ENCODE measurements around the gene FOSL1.

Gene FOSL1

DNA sequence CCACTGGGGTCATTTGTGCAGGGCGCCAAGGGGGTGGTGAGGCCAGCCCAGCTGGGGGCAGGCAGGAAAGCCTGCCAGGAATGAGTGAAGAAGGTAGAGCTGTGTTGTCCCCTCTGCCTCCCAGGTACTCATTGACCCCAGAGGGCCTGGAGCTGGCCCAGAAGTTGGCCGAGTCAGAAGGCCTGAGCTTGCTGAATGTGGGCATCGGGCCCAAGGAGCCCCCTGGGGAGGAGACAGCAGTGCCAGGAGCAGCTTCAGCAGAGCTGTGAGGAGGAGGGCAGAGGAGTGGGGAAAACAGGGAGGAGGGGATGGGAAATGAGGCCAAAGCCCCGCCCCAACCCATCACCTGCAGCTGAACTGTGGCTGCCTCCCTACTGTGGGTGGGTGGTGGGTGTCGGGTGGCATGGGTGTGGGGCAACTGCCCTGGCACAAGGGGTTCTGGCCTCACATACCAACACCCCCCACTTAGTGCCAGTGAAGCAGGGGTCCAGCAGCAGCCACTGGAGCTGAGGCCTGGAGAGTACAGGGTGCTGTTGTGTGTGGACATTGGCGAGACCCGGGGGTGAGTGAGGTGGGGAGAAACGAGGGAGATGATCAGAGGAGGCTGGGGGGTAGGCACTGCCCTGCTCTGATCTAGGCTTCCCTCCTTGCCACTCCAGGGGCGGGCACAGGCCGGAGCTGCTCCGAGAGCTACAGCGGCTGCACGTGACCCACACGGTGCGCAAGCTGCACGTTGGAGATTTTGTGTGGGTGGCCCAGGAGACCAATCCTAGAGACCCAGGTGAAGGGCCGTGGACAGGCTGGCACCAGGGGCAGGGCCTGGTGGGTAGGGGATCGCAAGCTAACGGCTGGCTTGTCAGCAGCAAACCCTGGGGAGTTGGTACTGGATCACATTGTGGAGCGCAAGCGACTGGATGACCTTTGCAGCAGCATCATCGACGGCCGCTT, 37.0 kb downstream of the FOSL1 start:
- no peak for DNase-seq

DNA sequence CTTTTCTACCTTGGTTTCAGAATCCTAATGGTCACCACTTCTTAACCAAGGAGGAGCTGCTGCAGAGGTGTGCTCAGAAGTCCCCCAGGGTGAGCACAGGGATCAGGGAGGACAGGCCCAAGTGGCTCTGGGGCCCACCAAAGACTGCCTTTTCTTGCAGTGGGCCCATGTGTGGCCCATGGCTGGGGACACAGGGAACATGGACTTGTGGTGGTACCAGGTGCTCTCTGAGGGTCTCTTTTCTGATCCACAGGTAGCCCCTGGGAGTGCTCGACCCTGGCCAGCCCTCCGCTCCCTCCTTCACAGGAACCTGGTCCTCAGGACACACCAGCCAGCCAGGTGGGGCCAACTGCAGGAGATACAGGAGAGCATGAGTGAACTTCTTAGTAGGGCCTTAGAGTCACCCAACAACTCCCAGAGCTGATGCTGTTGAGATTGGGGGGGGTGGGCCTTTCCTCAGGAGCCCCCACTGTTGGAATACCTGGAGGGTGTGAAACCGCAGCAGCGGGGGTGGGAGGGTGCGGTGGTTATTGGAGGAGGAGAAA, 37.9 kb downstream of the FOSL1 start:
- DNase-seq: no peak

DNA sequence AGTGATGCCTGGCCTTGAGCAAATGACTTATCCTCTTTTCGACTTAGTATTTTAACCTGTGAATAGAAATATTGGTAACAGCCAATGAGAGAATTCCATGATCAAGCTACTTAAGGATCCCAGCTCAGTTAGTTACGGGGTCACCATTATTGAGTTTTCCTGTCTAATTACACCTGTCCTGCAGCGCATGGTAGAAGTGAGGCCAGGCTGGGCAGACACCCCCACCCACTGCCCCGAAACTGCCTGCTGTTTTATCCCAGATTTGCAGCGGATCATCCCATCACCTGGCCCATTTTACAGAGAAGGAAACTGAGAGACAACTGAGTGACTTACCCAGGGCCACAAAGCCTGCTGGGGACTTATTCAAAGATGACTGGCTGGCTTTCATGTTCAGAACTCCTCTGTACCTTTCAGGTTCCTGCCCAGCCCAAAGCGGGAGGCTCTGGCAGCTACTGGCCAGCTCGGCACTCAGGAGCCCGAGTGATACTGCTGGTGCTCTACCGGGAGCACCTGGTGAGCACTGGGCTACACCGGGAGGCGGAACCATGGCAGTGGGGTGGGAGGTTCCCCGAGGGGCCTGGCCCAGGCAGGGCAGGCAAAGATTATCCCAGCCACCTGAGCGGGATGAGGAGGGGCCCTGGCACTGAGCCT, 38.5 kb downstream of the FOSL1 start:
- peak in 1 of 2 experiments; percentile 5 for DNase-seq

DNA sequence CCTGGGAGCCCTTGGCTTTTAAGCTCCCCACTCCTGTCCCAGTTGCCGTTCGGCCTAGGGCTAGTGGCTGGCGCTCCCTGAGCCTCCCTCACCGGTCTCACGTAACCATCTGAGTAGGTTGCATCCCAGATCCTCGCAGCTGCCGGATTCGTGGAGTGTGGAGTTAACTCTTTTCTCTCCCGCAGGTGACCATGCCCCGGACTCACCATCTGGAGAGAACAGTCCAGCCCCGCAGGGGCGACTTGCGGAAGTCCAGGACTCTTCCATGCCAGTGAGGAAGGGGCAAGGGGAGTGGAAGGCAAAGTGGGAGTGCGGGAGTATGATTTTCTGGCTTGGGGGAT, 39.1 kb downstream of the FOSL1 start:
- no peak for DNase-seq

- peak; percentile 96 to 97 for DNase-seq
Observed at GRCh38 chr11:65860278-65861164, 39.7 kb downstream of the FOSL1 start, which contains the start of gene MUS81. TSS of gene MUS81 (plus strand) at chr11:65860433. CDS start at chr11:65860754, 321 bp downstream.

DNA sequence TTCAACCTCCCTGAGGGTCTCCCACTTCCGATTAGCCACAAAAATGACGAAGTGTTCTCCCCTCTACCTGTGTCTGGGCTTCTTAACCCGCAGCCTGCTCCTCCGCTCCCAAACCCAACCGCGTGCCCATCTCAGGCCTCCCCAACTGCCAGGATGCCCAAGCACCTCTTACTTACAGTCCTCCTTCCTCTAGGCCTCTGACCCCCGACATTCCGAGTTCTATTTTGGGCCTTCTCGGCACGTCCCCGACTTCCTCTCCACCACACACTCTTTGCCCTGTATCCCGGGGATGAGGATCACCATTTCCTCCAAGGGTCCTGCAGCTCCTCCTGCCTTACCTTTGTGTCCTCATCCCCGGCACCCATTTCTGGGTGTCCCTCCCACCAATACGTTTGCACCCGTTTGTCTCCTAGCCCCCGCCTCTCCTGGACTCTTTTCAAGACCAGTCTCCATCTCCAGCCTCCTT, 40.3 kb downstream of the FOSL1 start:
- peak; percentile 61 to 64 for DNase-seq

- DNase-seq: peak; percentile 99
Observed at GRCh38 chr11:65859095-65859811, 40.9 kb downstream of the FOSL1 start.

GRCh38 chr11:65858681-65859087, 41.5 kb downstream of the FOSL1 start:
- DNase-seq: no peak

DNA sequence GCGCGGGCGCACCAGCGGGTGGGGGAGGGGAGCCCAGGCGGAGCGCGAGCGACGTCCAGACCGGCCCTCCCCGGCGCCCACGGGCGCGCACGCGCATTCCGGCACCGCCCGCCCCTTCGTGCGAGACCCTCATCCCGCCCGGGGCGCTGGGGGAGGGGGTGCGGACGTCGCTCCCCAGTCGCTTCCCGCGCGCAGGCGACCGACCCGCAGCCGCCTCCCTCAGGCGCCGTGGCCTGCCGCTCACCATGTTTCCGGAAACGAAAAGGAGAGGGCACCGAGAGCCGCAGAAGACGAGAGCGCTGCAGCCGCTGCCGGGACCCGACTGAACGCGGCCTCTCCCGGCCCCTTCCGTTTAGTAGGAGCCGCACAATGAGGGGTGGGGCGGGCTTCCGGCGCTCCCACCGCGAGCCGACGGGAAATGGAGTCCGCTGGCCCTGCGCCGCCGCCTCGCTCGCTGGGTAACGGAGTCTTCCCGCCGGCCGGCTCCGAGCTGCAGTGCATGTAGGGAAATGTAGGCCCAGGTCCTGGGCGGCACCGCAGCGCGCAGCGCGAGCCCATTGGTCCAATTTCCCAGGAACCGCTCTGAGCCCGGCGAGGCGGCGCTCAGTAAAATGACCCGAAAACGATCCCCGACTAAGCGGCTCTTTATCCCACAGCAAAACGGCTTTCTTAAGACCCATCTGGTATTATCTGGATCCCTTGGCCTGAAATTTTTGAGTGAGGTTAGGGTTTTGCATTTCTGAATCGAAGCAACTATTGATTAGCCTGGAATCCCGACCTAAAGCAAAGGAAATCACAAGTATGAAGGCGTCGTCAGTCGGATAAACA, 42.1 kb downstream of the FOSL1 start, which contains the start of gene CFL1:
Gene CFL1, minus strand, starts transcription at position 328 of the 828 bp plus-strand sequence. Its CDS starts 81 bp downstream, at position 247.
- peak; percentile 97 to 98 for DNase-seq

DNA sequence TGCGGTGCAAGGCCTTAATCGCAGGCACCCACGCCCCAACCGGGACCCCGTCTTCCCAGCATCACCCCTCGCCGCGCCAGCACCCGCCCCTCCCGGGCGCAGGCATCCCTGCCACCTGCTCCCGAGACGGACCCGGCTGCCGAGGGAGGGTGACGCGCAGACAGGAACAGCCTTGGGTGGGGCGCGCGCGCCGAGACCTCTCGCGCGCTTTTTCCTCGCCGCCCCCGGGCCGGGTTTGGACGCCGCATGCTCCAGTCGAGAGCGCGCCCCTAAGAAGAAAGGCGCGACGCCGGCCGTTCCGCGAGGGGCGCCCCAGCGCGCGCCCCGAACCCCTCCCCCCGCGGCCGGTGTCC, 42.7 kb downstream of the FOSL1 start:
- peak; percentile 62 for DNase-seq

DNA sequence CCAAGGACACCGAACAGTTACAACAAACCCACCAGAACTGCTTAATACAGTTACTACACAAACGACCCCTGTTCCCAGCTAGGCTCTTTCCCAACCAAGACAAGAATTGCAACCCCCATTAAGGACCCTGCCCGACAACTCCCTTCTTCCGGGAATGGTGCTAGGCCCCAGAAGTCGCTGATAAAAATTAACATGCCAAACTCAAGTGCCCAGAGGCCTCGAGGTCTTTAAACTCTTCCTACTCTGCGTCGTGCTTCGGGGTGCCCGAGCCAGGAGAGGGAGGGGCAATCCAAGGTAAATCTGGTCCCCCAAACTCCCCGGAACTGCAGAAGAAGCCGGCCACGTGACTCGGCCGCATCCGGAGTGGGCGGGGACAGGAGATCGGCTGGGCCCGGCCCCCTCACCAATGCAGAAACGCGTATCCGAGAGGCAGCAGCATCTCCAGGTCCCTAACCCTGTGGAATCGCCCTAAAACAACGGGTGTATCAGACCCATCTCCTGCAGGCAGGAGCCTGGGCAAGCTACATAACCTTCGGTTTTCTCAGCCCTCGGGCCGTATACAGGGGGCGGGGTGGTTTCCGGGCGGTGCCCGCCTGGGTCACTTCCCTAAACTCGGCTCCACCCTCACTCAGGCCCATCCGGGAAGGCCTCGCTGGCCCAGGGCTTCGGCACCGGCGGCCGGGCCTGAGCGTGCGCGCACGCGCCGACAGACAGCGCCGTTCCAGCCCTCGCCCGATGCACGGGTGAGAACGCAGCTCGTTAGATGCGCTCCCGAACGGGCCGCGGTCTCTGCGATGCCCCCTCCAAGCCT, 43.3 kb downstream of the FOSL1 start:
- peak; percentile 84 to 87 for DNase-seq

DNA sequence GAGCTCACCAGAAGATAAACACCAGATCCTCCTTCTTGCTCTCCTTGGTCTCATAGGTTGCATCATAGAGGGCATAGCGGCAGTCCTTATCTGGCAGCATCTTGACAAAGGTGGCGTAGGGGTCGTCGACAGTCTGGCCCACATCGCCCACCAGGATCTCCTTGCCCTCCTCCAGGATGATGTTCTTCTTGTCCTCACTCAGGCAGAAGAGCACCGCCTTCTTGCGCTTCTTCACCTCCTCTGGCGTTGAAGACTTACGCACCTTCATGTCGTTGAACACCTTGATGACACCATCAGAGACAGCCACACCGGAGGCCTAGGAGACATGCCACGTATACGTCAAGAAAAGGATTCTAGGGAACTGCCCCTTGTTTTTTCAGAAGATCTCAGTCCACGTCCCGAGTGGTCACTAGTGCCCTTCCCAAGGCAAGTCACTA, 44.2 kb downstream of the FOSL1 start:
- DNase-seq: no peak

DNA sequence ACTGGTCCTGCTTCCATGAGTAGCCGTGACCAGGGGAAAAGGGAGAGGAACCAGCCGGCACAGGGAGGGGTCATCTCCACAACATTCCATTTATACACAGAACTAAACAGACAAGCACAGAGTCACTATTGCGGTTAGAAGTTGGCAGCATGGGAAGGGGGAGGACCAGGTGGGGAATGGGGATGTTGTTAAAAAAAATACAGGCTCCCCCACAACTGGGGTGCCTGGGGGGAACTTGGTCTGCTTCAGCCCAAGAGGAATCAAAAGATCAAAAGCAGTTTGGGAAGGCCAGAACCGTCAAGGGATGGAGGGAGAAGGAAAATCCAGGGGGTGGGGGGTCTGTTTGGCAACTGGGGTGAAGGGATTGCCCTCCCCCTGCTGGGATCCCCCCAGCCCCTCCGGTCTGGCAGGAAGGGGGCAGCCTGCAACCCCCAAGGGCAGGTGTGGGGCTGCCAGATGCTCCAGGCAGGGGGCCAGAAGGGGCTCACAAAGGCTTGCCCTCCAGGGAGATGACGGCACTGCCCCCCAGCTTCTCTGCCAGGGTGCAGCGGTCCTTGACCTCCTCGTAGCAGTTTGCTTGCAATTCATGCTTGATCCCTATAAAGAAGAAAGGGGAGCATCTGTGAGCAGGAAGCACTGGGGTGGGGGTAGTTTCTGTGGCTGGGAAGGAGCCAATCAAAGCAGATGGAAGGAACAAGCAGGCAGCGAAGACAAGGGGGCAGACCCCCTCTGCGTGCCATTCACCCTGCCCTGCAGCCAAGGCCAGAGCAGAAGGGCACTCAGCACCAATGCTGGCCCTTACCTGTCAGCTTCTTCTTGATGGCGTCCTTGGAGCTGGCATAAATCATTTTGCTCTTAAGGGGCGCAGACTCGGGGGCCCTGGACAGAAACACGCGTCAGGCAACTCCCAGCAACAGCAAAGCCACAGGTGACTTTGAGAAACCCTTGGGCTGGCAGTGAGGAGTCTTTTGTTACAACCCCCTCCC, 45.0 kb downstream of the FOSL1 start:
- DNase-seq: no peak

GRCh38 chr11:65854161-65854592, 46.0 kb downstream of the FOSL1 start:
- DNase-seq: no peak

- no peak for DNase-seq
Observed at GRCh38 chr11:65853246-65853979, 46.8 kb downstream of the FOSL1 start.

DNA sequence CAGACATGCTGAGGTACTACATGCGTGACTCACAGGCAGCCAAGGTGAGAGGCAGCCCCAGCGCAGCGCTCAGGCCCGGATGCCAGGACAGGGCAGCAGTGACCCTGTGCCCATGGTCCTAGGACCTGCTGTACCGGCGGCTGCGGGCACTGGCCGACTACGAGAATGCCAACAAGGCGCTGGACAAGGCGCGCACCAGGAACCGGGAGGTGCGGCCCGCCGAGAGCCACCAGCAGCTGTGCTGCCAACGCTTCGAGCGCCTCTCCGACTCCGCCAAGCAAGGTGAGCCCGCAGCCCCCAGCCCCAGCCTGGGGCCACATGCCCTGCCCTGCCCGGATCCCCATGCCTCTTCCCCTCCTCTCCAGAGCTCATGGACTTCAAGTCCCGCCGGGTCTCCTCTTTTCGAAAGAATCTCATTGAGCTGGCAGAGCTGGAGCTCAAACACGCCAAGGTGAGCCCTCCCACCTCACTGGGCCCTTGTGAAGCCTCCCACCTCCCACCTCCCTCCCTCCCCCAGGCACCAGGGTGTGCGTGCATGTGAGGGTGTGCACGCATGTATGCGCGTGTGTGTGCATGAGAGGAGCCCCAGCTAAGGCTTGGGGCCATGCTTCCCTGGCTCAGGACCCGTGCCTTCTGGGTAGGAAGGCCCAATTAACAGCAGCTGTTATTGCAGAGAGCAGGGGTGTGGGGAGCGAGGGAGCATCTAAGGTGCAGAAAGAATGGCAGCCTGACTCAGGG, 47.5 kb downstream of the FOSL1 start:
- DNase-seq: no peak
